ENCODE measurements around the gene DAPK1.

DNA sequence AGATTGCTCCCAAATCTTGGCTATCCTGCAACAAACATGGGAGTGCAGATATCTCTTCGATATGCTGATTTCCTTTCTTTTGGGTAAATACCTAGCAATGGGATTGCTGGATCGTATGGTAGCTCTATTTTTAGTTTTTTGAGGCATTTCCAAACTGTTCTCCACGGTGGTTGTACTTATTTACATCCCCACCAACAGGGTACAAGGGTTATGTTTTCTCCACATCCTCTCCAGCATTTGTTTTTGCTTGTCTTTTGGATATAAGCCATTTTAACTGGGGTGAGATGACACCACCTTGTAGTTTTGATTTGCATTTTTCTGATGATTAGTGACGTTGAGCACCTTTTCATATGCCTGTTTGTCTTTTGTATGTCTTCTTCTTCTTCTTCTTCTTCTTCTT lies 248.5 kb downstream of the DAPK1 start:
- TF ChIP-seq CTCF (IDR thresholded peaks at IDR 0.05; ENCODE audit: insufficient read depth, low read depth, low read length) (no peak), EZH2 (IDR thresholded peaks at IDR 0.05; ENCODE audit: insufficient read depth, low read length) (no peak)
